Sigmoid colon (tissue), 7 donors: ENCODE measurements around the gene FAM118A. TPM values are rescaled to one million over a fixed set of nuclear protein-coding genes. Genes with fewer than 3 reads are reported as not detected.
A peak's percentile ranks its signal among the peaks of the same experiment; 100 is the strongest.

Experiments
- DNase-seq: peaks from one replicate; pipeline ENCODE4 v3.0.0-alpha.2; 2019
- H3K27ac ChIP-seq, 4 donors: fragments of 200-600 bp; sonication (generic); one replicate each; pipeline ENCODE4 v1.5.1; 2016 to 2019; ENCODE audit warnings: mild to moderate bottlenecking in 1 of 4
- H3K27me3 ChIP-seq, 3 donors: fragments of 200-600 bp; sonication (generic); one replicate each; pipeline ENCODE4 v1.5.1; 2019; ENCODE audit warnings: mild to moderate bottlenecking in 1 of 3
- H3K36me3 ChIP-seq, 4 donors: fragments of 200-600 bp; sonication (generic); one replicate each; pipeline ENCODE4 v1.5.1; 2016 to 2019
- H3K4me1 ChIP-seq, 4 donors: fragments of 200-600 bp; sonication (generic); one replicate each; pipeline ENCODE4 v1.5.1; 2017 to 2019
- H3K4me3 ChIP-seq, 4 donors: fragments of 200-600 bp; sonication (generic); one replicate each; pipeline ENCODE4 v1.5.1; 2017 to 2019; ENCODE audit warnings: mild to moderate bottlenecking in 2 of 4, moderate library complexity in 1 of 4
- H3K9me3 ChIP-seq, 4 donors: fragments of 200-600 bp in 3 of 4; sonication (generic) in 3 of 4; one replicate each; pipeline versions ENCODE4 v1.5.1 to v1.6.1; 2013 to 2019
- EP300 ChIP-seq, 4 donors: sonication (generic); formaldehyde crosslinking; IDR thresholded peaks; one replicate each; pipeline ENCODE4 v1.6.1; 2017; ENCODE audit warnings: antibody characterized with exemption in 4 of 4
- POLR2A ChIP-seq, 2 donors: fragments of 450-650 bp; IDR thresholded peaks; one replicate each; pipeline ENCODE4 v1.6.1; 2016; ENCODE audit warnings: antibody characterized with exemption in 2 of 2, mild to moderate bottlenecking in 2 of 2, moderate library complexity in 2 of 2
- POLR2AphosphoS5 ChIP-seq, 4 donors: sonication (generic); formaldehyde crosslinking; IDR thresholded peaks; one replicate each; pipeline ENCODE4 v1.6.1; 2017; ENCODE audit warnings: antibody characterized with exemption in 4 of 4
- WGBS, 2 donors: extraction: QIAGEN DNeasy Blood & Tissue Kit; methylation state at CpG; one replicate each; pipeline ENCODE4 v1.1.7; 2013; 5-methylcytosine and 5-hydroxymethylcytosine counted together
- intact Hi-C: fragments of 100-400 bp; cut with DNase I; formaldehyde crosslinking; loops from one replicate; pipeline ENCODE4 v1.15.1; 2023
- polyA plus RNA-seq, 3 donors: library from polyadenylated mRNA; stranded (reverse); fragments of 200-250 nt; gene quantifications; one replicate each; pipeline ENCODE4 v1.2.3, GENCODE V29; 2013
- total RNA-seq, 4 donors: library from RNA; depleted of rRNA; stranded (reverse); fragments of >200 nt; gene quantifications; one replicate each; pipeline ENCODE4 v1.1.0, GENCODE V29; 2016
- TF ChIP-seq, protein P1 (sequence below), 4 experiments: fragments of 450-650 bp in 3 of 4; fragments of 200-600 bp in 1 of 4; IDR thresholded peaks; one replicate each; pipeline ENCODE4 v1.5.1; 2016 to 2019; ENCODE audit warnings: antibody characterized with exemption in 4 of 4, mild to moderate bottlenecking in 3 of 4, moderate library complexity in 2 of 4
- donor health status: healthy with polysubstance abuse.
- donor health status: Bipolar disorder and iron deficiency.
- donor health status: healthy.

Gene FAM118A
- total and polyA plus RNA-seq, 7 donors = 7.2 to 126 (median 18.8) TPM

DNA sequence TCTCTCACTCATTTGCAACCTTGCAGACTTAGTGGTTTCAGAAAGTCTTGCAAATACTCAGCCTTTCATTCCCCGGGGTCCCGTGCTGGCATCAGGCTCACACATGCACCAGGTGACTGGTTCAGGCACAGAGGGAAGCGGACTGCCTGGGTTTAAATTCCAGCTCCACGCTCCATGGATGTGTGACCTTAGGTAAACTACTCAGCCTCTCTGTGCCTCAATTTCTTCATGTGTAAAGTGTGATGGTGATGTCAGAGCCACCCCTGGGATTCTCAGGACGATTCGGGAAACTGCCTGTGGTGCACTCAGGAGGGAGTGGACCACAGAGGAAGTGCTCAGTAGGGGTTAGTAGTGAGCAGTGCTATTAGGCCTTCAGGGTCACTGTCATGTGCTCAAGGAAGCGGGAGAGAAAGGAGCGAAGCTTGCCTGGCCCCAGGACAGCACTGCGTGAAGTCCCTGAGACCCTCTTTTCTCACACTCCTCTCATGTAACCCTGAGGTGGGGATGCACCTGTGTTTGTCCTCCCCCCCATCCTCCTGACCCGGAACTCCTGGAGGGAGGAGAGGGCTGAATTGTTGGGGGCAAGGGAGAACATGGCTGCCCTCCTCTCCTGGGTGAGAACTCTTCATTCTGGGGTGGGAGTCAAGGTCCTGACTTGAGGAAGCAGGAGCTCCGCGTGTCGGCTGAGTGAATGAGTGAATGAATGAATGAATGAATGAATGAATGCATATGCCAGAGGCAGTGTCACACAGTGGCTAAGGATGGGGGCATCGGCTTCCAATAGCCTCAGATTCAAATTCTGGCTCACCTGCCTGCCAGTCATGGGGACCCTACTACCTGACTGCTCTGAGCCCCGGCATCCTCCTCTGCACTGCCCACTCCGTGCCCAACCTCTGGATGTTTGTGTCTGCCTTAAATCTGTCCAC, 39.4 kb upstream of the FAM118A start:
- DNase-seq = no peak
- intact Hi-C loops = loop anchor here (5.0 kb wide), 1 partner anchor 37 kb away; the partner anchor contains the start of gene FAM118A
- Histone ChIP-seq H3K27me3 (no peaks in the 10 kb centered on the region), H3K9me3 (no peaks in the 10 kb centered on the region), H3K36me3 (no peaks in the 10 kb centered on the region), H3K4me1 (peaks cover 0 to 29% (median 26%) of the 10 kb centered on the region in 4 donors), H3K27ac (peak overlapping the region in 3 of 4 donors; percentile 55 to 73 (median 72)), H3K4me3 (no peak overlapping the region)
- WGBS, 2 donors = 79 to 84% methylated on average over 16 of the region's 16 CpGs
- no peak for TF ChIP-seq EP300 (IDR thresholded peaks at IDR 0.05)
- TF ChIP-seq, protein P1, sequence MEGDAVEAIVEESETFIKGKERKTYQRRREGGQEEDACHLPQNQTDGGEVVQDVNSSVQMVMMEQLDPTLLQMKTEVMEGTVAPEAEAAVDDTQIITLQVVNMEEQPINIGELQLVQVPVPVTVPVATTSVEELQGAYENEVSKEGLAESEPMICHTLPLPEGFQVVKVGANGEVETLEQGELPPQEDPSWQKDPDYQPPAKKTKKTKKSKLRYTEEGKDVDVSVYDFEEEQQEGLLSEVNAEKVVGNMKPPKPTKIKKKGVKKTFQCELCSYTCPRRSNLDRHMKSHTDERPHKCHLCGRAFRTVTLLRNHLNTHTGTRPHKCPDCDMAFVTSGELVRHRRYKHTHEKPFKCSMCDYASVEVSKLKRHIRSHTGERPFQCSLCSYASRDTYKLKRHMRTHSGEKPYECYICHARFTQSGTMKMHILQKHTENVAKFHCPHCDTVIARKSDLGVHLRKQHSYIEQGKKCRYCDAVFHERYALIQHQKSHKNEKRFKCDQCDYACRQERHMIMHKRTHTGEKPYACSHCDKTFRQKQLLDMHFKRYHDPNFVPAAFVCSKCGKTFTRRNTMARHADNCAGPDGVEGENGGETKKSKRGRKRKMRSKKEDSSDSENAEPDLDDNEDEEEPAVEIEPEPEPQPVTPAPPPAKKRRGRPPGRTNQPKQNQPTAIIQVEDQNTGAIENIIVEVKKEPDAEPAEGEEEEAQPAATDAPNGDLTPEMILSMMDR (IDR thresholded peaks at IDR 0.05) = no peak
- TF ChIP-seq POLR2A (IDR thresholded peaks at IDR 0.05) = no peak
- no peak for TF ChIP-seq POLR2AphosphoS5 (IDR thresholded peaks at IDR 0.05)

DNA sequence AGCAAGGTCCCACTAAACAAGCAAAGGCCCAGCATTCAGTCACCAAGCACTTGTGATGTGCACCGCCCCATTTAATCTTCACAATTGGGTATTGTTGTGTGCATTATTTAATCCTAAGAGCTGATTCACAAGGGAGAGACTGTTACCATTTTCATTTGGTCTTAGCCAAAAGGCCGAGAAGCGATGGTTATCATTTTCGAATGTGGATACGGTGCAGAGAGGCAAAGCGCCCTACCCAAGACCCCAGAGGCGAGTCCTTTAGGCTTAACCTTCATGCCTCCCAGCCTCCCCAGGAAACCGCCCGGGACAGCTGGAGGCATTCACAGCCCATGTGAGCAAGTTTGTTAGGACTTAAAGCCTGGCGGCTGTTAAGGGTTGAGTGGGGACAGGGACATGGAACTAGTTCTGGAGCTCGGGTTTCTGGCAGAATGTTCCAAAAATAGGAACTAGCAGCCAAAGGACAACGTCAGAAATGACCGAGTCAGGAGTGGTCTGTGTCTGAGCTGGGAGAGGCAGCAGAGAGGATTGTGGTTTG, 38.0 kb upstream of the FAM118A start:
- Histone ChIP-seq H3K36me3 (no peaks in the 10 kb centered on the region), H3K27me3 (no peaks in the 10 kb centered on the region), H3K4me1 (peaks cover 0 to 29% (median 26%) of the 10 kb centered on the region in 4 donors), H3K27ac (peak overlapping the region; percentile 63 to 78 (median 72)), H3K4me3 (no peak overlapping the region), H3K9me3 (no peaks in the 10 kb centered on the region)
- intact Hi-C loops = loop anchor here (5.0 kb wide), 1 partner anchor 36 kb away; the partner anchor contains the start of gene FAM118A
- WGBS, 2 donors = 63 to 66% methylated on average over 13 of the region's 13 CpGs
- DNase-seq = peak; percentile 92
- TF ChIP-seq, protein P1 (IDR thresholded peaks at IDR 0.05) = no peak
- TF ChIP-seq POLR2AphosphoS5 (IDR thresholded peaks at IDR 0.05) = peak in 3 of 4 donors; percentile 43 to 56 (median 47)
- TF ChIP-seq EP300 (IDR thresholded peaks at IDR 0.05) = peak in 1 of 4 donors; percentile 38
- TF ChIP-seq POLR2A (IDR thresholded peaks at IDR 0.05) = no peak

DNA sequence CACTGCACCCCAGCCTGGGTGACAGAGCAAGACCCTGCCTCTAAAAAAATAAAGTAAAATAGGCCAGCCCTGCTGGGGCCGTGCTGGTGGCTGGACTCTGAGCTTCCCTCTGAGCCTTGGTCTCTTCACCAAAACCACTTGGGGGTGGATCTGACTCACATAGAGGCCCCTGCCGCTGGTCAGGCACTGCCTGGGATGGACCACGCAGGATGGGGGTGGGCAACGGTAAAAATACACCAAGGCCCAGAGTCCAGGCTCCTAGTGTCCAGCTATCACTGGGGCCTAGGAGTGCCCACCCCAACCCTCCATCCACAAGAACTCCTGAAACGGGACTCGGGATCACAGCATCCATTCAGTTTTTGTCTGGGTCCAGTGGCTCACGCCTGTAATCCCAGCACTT, 37.2 kb upstream of the FAM118A start:
- H3K9me3 ChIP-seq = no peaks in the 10 kb centered on the region
- WGBS, 2 donors = 89% methylated on average over 7 of the region's 7 CpGs
- H3K4me1 ChIP-seq = peaks cover 0 to 29% (median 26%) of the 10 kb centered on the region in 4 donors
- intact Hi-C loops = loop anchor here (5.0 kb wide), 1 partner anchor 35 kb away; the partner anchor contains the start of gene FAM118A
- H3K27me3 ChIP-seq = no peaks in the 10 kb centered on the region
- H3K36me3 ChIP-seq = no peaks in the 10 kb centered on the region
- peak overlapping the region; percentile 63 to 78 (median 72) for H3K27ac ChIP-seq
- DNase-seq = no peak
- no peak overlapping the region for H3K4me3 ChIP-seq
- TF ChIP-seq POLR2AphosphoS5 (IDR thresholded peaks at IDR 0.05) (no peak), POLR2A (IDR thresholded peaks at IDR 0.05) (no peak), EP300 (IDR thresholded peaks at IDR 0.05) (no peak)
- TF ChIP-seq, protein P1 (IDR thresholded peaks at IDR 0.05) = no peak

DNA sequence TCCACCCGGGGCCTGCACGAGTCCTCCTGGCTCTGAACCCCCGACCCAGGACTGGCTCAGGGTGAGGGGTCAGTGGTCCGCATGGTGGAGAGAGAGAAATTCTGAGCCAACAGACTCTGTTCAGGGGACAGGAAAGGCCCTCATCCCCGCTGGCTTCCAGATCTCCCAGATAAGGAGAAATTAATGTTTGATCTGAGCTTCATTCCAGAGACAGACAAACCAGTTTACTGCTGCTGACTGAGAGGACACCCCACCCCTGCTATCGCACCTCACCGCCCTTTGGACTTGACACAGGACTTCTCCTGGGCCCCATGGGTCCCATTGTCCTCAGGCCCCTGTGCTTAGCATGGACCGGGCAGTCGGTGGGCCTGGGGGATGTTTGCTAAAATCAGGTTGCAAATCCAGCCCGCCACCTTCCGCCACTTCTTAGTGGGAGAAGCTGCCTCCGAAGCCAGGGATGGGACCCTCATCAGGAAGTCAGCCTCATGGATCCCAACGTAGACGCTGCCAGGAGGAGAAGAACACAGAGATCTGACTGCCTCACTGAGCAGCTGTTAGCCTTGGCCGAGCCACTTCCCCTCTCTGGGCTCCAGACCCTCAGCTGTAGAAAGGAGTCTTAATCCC, 36.2 kb upstream of the FAM118A start:
- peaks cover 0 to 23% (median 19%) of the 10 kb centered on the region in 4 donors for H3K4me1 ChIP-seq
- H3K4me3 ChIP-seq = no peak overlapping the region
- H3K9me3 ChIP-seq = no peaks in the 10 kb centered on the region
- no peak for DNase-seq
- H3K36me3 ChIP-seq = no peaks in the 10 kb centered on the region
- no peaks in the 10 kb centered on the region for H3K27me3 ChIP-seq
- WGBS, 2 donors = 44 to 75% methylated on average over 15 of the region's 15 CpGs
- intact Hi-C loops = loop anchor here (5.0 kb wide), 1 partner anchor 34 kb away; the partner anchor contains the start of gene FAM118A
- peak overlapping the region in 3 of 4 donors; percentile 21 to 73 (median 72) for H3K27ac ChIP-seq
- TF ChIP-seq, protein P1 (IDR thresholded peaks at IDR 0.05) = no peak
- TF ChIP-seq EP300 (IDR thresholded peaks at IDR 0.05) (no peak), POLR2AphosphoS5 (IDR thresholded peaks at IDR 0.05) (no peak), POLR2A (IDR thresholded peaks at IDR 0.05) (no peak)
